IgD-negative memory B cell (primary cell): ENCODE data around the gene CBX2. TPM values are rescaled to one million over a fixed set of nuclear protein-coding genes. Genes with fewer than 3 reads are reported as not detected.

Source experiments
- H3K27ac Mint-ChIP-seq, 3 donors: one replicate each; pipeline ENCODE4 v1.8.0; 2020 to 2022; ENCODE audit warnings: mild to moderate bottlenecking in 3 of 3, mixed read lengths in 3 of 3, moderate library complexity in 1 of 3
- H3K27me3 Mint-ChIP-seq: one replicate; pipeline ENCODE4 v1.8.0; 2021; ENCODE audit warnings: mixed read lengths
- H3K36me3 Mint-ChIP-seq: one replicate; pipeline ENCODE4 v1.8.0; 2020; ENCODE audit warnings: mild to moderate bottlenecking, mixed read lengths
- H3K4me1 Mint-ChIP-seq, 3 donors: one replicate each; pipeline ENCODE4 v1.8.0; 2020 to 2022; ENCODE audit warnings: mixed read lengths in 3 of 3, mild to moderate bottlenecking in 1 of 3
- H3K4me3 Mint-ChIP-seq, 4 donors: one replicate each; pipeline ENCODE4 v1.8.0; 2020 to 2022; ENCODE audit warnings: mild to moderate bottlenecking in 4 of 4, mixed read lengths in 4 of 4, moderate library complexity in 3 of 4
- H3K9me3 Mint-ChIP-seq, 3 donors: one replicate each; pipeline ENCODE4 v1.8.0; 2020 to 2021; ENCODE audit warnings: mixed read lengths in 3 of 3, mild to moderate bottlenecking in 1 of 3
- polyA plus RNA-seq: library from polyadenylated mRNA; unstranded; fragments of 300-500 nt; fragmentation: Illumina TruSeq; gene quantifications from one replicate; pipeline ENCODE4 v1.2.3, GENCODE V29; 2021

CBX2 gene
- 0.26 TPM for polyA plus RNA-seq

- Mint-ChIP-seq H3K36me3 (peaks cover 2% of the 10 kb centered on the region), H3K4me1 (peaks cover 8 to 10% (median 8%) of the 10 kb centered on the region in 3 donors), H3K4me3 (peak within 1 kb of the TSS; percentile 77 to 94 (median 86)), H3K27ac (peak within 1 kb of the TSS in 2 of 3 donors; percentile 83 to 85), H3K27me3 (peaks cover 64% of the 10 kb centered on the region), H3K9me3 (no peaks in the 10 kb centered on the region)
These were observed at the start of gene CBX2 for GRCh38 chr17:79777894-79778503. TSS of gene CBX2 (plus strand) at chr17:79778148. CDS start at chr17:79778236, 88 bp downstream.

GRCh38 chr17:79728169-79728907 is 49.6 kb upstream of the CBX2 start:
- peaks cover 4% of the 10 kb centered on the region for H3K36me3 Mint-ChIP-seq
- no peaks in the 10 kb centered on the region for H3K27me3 Mint-ChIP-seq
- no peaks in the 10 kb centered on the region for H3K9me3 Mint-ChIP-seq
- peak overlapping the region; percentile 73 to 84 (median 77) for H3K27ac Mint-ChIP-seq
- peak overlapping the region; percentile 59 to 91 (median 76) for H3K4me3 Mint-ChIP-seq
- H3K4me1 Mint-ChIP-seq, result peaks cover 19 to 36% (median 30%) of the 10 kb centered on the region in 3 donors

DNA sequence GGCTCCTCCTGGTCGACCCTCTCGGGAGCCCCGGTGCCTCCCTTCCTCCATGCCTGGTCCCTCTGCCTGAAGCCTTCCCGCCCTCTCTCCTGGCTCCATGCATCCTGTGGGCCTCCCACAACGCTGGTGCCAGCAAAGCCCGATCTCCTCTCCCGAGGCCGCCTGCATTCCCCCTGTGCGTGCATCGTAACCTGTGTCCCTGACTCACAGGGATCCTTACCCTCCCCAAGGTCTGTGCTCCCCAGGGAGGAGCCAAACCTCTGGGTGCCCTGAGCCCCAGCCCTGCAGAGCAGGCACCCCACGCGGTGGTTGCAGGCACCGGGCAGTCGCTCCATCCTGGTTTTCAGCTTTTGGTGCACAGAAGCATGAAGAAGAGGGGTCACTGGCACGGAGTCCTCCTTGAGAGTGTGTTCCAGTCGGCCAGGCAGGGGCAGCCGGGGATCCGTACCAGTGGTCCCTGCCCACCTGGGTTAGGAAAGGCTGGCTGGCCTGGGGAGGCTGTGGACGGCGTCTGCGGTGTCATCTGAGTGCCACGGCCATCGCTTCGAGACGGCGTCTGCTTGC is 49.0 kb upstream of the CBX2 start:
- Mint-ChIP-seq H3K9me3 (no peaks in the 10 kb centered on the region), H3K27me3 (no peaks in the 10 kb centered on the region), H3K4me3 (peak overlapping the region in 2 of 4 donors; percentile 59 to 91)

GRCh38 chr17:79729761-79730160 is 48.2 kb upstream of the CBX2 start:
- Mint-ChIP-seq H3K4me1 (peaks cover 19 to 39% (median 35%) of the 10 kb centered on the region in 3 donors), H3K9me3 (no peaks in the 10 kb centered on the region), H3K4me3 (peak overlapping the region in 1 of 4 donors; percentile 88), H3K27ac (peak overlapping the region in 1 of 3 donors; percentile 67), H3K36me3 (peaks cover 4% of the 10 kb centered on the region), H3K27me3 (no peaks in the 10 kb centered on the region)

More for the DNA sequence above, 49.0 kb upstream of the CBX2 start:
- H3K27ac Mint-ChIP-seq, result peak overlapping the region; percentile 73 to 84 (median 77)
- peaks cover 4% of the 10 kb centered on the region for H3K36me3 Mint-ChIP-seq
- peaks cover 19 to 39% (median 35%) of the 10 kb centered on the region in 3 donors for H3K4me1 Mint-ChIP-seq

DNA sequence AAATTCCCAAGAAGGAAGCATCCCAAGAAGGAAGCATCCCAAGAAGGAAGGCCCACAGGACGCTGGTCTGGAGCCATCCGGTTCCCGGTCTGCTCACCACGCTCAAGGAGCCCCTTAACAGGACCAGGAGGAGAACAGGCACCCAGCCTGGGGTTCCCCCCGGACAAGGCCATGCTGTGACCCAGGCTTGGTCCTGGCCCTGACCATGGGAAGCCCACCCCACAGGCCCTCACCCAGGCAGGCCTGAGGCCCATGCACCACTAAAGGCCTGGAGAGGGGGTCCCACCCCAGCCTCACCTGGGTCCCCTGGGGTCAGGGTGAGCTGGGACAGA is 47.5 kb upstream of the CBX2 start:
- Mint-ChIP-seq H3K4me3 (peak overlapping the region in 1 of 4 donors; percentile 88), H3K9me3 (no peaks in the 10 kb centered on the region), H3K36me3 (peaks cover 4% of the 10 kb centered on the region), H3K27ac (no peak overlapping the region), H3K4me1 (peaks cover 19 to 39% (median 35%) of the 10 kb centered on the region in 3 donors), H3K27me3 (no peaks in the 10 kb centered on the region)

DNA sequence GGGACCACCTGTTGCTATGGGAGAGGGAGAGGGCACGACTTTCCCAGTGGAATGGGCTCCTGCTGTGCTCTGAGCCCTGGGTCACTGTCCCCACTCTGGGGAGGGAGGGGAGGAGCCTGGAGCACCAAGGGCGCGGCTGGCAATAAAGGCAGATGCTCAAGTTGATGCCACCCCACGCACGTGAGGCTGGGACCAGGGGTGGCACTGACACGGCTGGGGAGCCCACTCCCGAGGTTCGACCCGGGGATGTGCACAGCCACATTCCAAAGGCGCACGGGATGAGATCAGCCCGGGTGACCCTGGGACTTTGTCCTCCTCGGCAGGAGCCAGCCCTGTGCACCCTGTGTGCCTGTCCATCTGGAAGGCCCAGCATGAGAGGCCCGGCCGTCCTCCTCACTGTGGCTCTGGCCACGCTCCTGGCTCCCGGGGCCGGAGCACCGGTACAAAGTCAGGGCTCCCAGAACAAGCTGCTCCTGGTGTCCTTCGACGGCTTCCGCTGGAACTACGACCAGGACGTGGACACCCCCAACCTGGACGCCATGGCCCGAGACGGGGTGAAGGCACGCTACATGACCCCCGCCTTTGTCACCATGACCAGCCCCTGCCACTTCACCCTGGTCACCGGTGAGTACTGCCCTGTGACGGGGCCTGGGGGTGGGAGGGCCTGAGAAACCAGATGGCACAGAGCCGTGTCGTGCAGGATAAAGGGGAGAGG is 47.0 kb upstream of the CBX2 start, which contains the start of gene ENPP7:
TSS of gene ENPP7 (plus strand) at position 175 of the 715 bp plus-strand sequence. CDS start at position 372, 197 bp downstream.
- Mint-ChIP-seq H3K27me3 (no peaks in the 10 kb centered on the region), H3K36me3 (peaks cover 4% of the 10 kb centered on the region), H3K4me3 (peak within 1 kb of the TSS in 2 of 4 donors; percentile 94 to 99), H3K9me3 (no peaks in the 10 kb centered on the region), H3K4me1 (peaks cover 19 to 39% (median 35%) of the 10 kb centered on the region in 3 donors), H3K27ac (peak within 1 kb of the TSS in 1 of 3 donors; percentile 91)

DNA sequence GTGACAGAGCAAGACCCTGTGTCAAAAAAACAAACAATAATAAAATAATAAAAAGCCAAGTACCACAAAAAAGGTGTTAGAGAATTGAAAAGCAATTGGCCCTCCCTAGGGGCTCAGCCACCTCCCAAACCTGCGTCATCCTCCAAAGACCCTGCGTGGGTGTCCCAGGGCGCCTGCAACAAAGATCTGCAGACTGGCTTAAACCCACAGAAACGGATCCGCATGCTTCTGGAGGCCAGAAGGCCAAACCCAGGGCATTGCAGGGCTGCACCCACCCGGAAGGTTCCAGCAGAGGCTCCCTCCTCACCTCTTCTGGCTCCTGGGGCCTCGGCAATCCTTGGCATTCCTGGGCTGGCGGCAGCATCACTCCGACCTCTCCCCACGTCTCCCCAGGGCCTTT is 45.7 kb upstream of the CBX2 start:
- Mint-ChIP-seq H3K27me3 (peaks cover 5% of the 10 kb centered on the region), H3K27ac (peak overlapping the region; percentile 59 to 95 (median 91)), H3K4me3 (peak overlapping the region; percentile 55 to 99 (median 94)), H3K9me3 (no peaks in the 10 kb centered on the region), H3K4me1 (peaks cover 22 to 38% (median 36%) of the 10 kb centered on the region in 3 donors), H3K36me3 (peaks cover 7% of the 10 kb centered on the region)

GRCh38 chr17:79732804-79733691 is 44.9 kb upstream of the CBX2 start:
- peaks cover 22 to 34% (median 31%) of the 10 kb centered on the region in 3 donors for H3K4me1 Mint-ChIP-seq
- peaks cover 7% of the 10 kb centered on the region for H3K36me3 Mint-ChIP-seq

DNA sequence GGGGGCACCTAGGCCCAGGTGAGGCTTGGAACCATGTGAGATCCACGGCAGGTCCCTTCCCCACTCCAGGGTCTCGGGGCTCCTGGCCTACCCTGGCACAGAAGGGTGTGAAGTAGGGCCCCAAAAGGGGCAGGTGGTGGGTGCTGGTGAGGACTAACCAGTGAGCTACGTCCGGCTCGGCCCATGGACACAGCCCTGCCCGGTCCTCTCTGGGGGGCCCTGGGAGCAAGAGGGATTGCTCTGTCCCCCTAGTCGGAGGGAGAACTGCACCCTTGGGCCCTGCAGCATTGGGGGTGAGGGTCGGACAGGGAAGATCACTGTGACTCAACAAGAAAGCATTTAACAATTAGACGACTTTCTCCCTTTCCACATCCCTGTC is 44.3 kb upstream of the CBX2 start:
- Mint-ChIP-seq H3K4me3 (peak overlapping the region; percentile 47 to 99 (median 94)), H3K27ac (peak overlapping the region in 2 of 3 donors; percentile 76 to 91), H3K27me3 (peaks cover 6% of the 10 kb centered on the region), H3K9me3 (no peaks in the 10 kb centered on the region), H3K36me3 (peaks cover 7% of the 10 kb centered on the region), H3K4me1 (peaks cover 19 to 31% (median 27%) of the 10 kb centered on the region in 3 donors)

More at GRCh38 chr17:79732804-79733691, 44.9 kb upstream of the CBX2 start:
- H3K27me3 Mint-ChIP-seq, result peaks cover 5% of the 10 kb centered on the region
- H3K9me3 Mint-ChIP-seq, result no peaks in the 10 kb centered on the region
- H3K27ac Mint-ChIP-seq, result peak overlapping the region; percentile 76 to 95 (median 91)
- peak overlapping the region; percentile 86 to 99 (median 94) for H3K4me3 Mint-ChIP-seq

GRCh38 chr17:79735096-79735495 is 42.9 kb upstream of the CBX2 start:
- H3K27me3 Mint-ChIP-seq, result peaks cover 18% of the 10 kb centered on the region
- H3K4me1 Mint-ChIP-seq, result peaks cover 15 to 25% (median 17%) of the 10 kb centered on the region in 3 donors
- H3K36me3 Mint-ChIP-seq, result peaks cover 3% of the 10 kb centered on the region
- no peak overlapping the region for H3K27ac Mint-ChIP-seq
- H3K9me3 Mint-ChIP-seq, result no peaks in the 10 kb centered on the region
- H3K4me3 Mint-ChIP-seq, result peak overlapping the region in 1 of 4 donors; percentile 43

DNA sequence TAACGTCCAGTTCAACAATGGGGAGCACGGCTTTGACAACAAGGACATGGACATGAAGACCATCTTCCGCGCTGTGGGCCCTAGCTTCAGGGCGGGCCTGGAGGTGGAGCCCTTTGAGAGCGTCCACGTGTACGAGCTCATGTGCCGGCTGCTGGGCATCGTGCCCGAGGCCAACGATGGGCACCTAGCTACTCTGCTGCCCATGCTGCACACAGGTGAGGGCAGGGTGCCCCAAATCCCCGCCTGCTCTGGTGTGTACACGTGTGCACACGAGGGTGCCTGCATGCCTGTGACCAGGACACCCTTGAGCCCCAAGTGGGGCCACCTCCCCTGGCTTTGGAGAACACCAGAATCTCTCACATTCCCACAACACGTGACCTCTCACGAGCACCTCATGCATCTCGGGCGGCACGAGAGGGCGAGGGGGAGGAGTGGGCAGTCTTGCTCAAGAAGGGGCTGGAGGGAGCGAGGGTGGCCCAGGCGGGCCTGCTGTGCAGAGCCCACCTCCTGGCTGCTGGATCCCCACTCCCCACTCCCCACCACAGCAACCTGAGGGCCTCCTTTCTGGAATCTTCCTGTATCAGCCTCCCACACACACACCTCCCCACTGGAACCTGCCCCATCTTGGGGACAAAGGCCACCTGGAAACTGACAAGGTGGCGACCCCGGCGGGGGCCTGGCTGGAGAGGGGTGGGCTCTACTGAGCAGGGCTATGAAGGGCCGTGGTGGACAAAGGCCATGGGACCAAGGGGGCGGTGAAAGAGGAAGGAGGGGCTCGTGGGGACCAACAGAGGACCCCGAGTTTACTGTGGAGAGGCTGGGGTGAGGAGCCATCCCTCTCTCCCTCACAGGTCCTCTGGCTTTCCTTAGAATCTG is 40.7 kb upstream of the CBX2 start:
- no peak overlapping the region for H3K4me3 Mint-ChIP-seq
- H3K4me1 Mint-ChIP-seq, result peaks cover 10 to 17% (median 13%) of the 10 kb centered on the region in 3 donors
- peaks cover 20% of the 10 kb centered on the region for H3K27me3 Mint-ChIP-seq
- H3K9me3 Mint-ChIP-seq, result no peaks in the 10 kb centered on the region
- peaks cover 3% of the 10 kb centered on the region for H3K36me3 Mint-ChIP-seq
- H3K27ac Mint-ChIP-seq, result peak overlapping the region in 1 of 3 donors; percentile 39

GRCh38 chr17:79737922-79738578 is 39.9 kb upstream of the CBX2 start:
- no peak overlapping the region for H3K4me3 Mint-ChIP-seq
- peaks cover 6 to 11% (median 8%) of the 10 kb centered on the region in 3 donors for H3K4me1 Mint-ChIP-seq
- H3K36me3 Mint-ChIP-seq, result peaks cover 3% of the 10 kb centered on the region
- no peaks in the 10 kb centered on the region for H3K9me3 Mint-ChIP-seq
- no peak overlapping the region for H3K27ac Mint-ChIP-seq
- peaks cover 20% of the 10 kb centered on the region for H3K27me3 Mint-ChIP-seq
